OCI-LY3 (cell line): ENCODE measurements around the gene FNDC10.

Source experiments
- H2AFZ ChIP-seq: fragments of 200-600, 300-600 bp; shearing (Covaris generic); 2 replicates; pipeline ENCODE4 v1.6.0; 2014; ENCODE audit warnings: antibody characterized with exemption, low read depth, low read length
- H3K27ac ChIP-seq: fragments of 200-600, 300-600 bp; sonication (generic); 2 replicates; pipeline ENCODE4 v1.5.1; 2014; ENCODE audit warnings: mild to moderate bottlenecking, low read length, moderate library complexity, mixed read lengths
- H3K27me3 ChIP-seq: fragments of 200-600, 300-600 bp; sonication (generic); 2 replicates; pipeline ENCODE4 v1.6.1; 2014; ENCODE audit warnings: low read depth, low read length, mixed read lengths
- H3K36me3 ChIP-seq: fragments of 200-600, 300-600 bp; sonication (generic); replicated peaks from 2 replicates; pipeline ENCODE3; 2014; ENCODE audit warnings: low read depth, low read length, mixed read lengths
- H3K4me1 ChIP-seq: fragments of 300-600, 200-600 bp; sonication (generic); 2 replicates; pipeline ENCODE4 v1.6.1; 2014; ENCODE audit warnings: low read length, mixed read lengths
- H3K4me2 ChIP-seq: fragments of 200-600, 300-600 bp; sonication (generic); 2 replicates; pipeline ENCODE4 v1.6.1; 2014; ENCODE audit warnings: low read length, mixed read lengths
- H3K4me3 ChIP-seq: fragments of 300-600, 200-600 bp; sonication (generic); 2 replicates; pipeline ENCODE4 v1.5.1; 2014; ENCODE audit warnings: antibody characterized with exemption, mild to moderate bottlenecking, low read length, moderate library complexity
- H3K79me2 ChIP-seq: fragments of 300-600, 200-600 bp; shearing (Covaris generic); 2 replicates; pipeline ENCODE4 v1.6.1; 2014; ENCODE audit warnings: mild to moderate bottlenecking, low read length, mixed read lengths
- H3K9ac ChIP-seq: fragments of 300-600, 200-600 bp; shearing (Covaris generic); 2 replicates; pipeline ENCODE4 v1.6.0; 2014; ENCODE audit warnings: mild to moderate bottlenecking, low read length, moderate library complexity
- H3K9me3 ChIP-seq: fragments of 200-600, 300-600 bp; shearing (Covaris generic); 2 replicates; pipeline ENCODE4 v1.6.1; 2014; ENCODE audit warnings: low read length, mixed read lengths; ENCODE audit not compliant: insufficient read depth
- H4K20me1 ChIP-seq: fragments of 200-600, 300-600 bp; sonication (generic); 2 replicates; pipeline ENCODE4 v1.6.1; 2016; ENCODE audit warnings: low read length, mixed read lengths; ENCODE audit not compliant: insufficient read depth
- EZH2phosphoT487 ChIP-seq: fragments of 200-600 bp; shearing (Covaris generic); IDR thresholded peaks from 2 replicates; pipeline ENCODE4 v1.6.1; 2018; ENCODE audit warnings: antibody characterized with exemption, mixed run types, low read depth
- TF ChIP-seq, protein P1 (sequence below): fragments of 200-600, 300-600 bp; sonication (generic); IDR thresholded peaks from 2 replicates; pipeline ENCODE4 v1.5.1; 2014; ENCODE audit warnings: antibody characterized with exemption, low read length, low read depth

Gene FNDC10

GRCh38 chr1:1630965-1631781 lies 31.2 kb upstream of the FNDC10 start:
- no peaks in the 10 kb centered on the region for H3K27me3 ChIP-seq
- no peaks in the 10 kb centered on the region for H3K9me3 ChIP-seq
- no peak for TF ChIP-seq EZH2phosphoT487
- TF ChIP-seq, protein P1, sequence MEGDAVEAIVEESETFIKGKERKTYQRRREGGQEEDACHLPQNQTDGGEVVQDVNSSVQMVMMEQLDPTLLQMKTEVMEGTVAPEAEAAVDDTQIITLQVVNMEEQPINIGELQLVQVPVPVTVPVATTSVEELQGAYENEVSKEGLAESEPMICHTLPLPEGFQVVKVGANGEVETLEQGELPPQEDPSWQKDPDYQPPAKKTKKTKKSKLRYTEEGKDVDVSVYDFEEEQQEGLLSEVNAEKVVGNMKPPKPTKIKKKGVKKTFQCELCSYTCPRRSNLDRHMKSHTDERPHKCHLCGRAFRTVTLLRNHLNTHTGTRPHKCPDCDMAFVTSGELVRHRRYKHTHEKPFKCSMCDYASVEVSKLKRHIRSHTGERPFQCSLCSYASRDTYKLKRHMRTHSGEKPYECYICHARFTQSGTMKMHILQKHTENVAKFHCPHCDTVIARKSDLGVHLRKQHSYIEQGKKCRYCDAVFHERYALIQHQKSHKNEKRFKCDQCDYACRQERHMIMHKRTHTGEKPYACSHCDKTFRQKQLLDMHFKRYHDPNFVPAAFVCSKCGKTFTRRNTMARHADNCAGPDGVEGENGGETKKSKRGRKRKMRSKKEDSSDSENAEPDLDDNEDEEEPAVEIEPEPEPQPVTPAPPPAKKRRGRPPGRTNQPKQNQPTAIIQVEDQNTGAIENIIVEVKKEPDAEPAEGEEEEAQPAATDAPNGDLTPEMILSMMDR = no peak
- no peaks in the 10 kb centered on the region for H4K20me1 ChIP-seq
- no peak overlapping the region for H3K9ac ChIP-seq
- H3K4me1 ChIP-seq = peaks cover 4% of the 10 kb centered on the region; the same call in 1 of the 2 replicates
- no peak overlapping the region for H3K4me3 ChIP-seq
- H2AFZ ChIP-seq = no peak overlapping the region
- no peak overlapping the region for H3K27ac ChIP-seq
- H3K36me3 ChIP-seq = no peaks in the 10 kb centered on the region
- H3K4me2 ChIP-seq = peak overlapping the region; percentile 67; the same call in 1 of the 2 replicates
- no peaks in the 10 kb centered on the region for H3K79me2 ChIP-seq

DNA sequence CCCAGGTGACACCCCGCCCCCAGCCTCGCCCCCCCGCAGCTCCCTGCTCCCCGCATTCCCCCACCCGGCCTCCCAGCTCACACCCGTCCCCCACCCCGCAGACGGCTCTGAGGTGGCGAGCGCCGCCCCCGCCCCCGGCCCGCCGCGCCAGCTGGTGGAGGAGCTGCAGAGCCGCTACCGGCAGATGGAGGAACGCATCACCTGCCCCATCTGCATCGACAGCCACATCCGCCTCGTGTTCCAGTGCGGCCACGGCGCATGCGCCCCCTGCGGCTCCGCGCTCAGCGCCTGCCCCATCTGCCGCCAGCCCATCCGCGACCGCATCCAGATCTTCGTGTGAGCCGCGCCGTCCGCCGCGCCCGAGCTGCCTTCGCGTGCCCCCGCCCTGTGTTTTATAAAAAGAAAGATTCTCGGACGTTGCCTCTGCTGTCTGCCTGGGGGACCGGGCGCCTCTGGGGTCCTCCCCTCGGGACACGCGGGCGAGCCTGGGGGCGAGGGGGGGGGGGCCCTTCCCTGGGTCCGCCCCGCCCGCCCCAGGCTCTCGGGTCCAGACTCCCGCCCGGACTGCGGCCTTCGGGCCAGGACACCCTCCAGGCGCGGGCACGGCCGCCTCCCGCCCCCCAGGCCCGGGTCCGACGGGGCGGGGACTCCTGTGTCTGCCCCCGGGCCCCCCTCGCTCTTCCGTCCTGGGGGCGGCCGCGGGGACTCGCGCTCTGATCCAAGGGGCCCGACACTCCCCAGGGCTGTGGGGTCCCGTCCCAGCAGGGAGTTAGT lies 30.4 kb upstream of the FNDC10 start:
- no peak overlapping the region for H2AFZ ChIP-seq
- H3K4me2 ChIP-seq = peak overlapping the region; percentile 67
- H3K9ac ChIP-seq = peak overlapping the region; percentile 14; the same call in 1 of the 2 replicates

DNA sequence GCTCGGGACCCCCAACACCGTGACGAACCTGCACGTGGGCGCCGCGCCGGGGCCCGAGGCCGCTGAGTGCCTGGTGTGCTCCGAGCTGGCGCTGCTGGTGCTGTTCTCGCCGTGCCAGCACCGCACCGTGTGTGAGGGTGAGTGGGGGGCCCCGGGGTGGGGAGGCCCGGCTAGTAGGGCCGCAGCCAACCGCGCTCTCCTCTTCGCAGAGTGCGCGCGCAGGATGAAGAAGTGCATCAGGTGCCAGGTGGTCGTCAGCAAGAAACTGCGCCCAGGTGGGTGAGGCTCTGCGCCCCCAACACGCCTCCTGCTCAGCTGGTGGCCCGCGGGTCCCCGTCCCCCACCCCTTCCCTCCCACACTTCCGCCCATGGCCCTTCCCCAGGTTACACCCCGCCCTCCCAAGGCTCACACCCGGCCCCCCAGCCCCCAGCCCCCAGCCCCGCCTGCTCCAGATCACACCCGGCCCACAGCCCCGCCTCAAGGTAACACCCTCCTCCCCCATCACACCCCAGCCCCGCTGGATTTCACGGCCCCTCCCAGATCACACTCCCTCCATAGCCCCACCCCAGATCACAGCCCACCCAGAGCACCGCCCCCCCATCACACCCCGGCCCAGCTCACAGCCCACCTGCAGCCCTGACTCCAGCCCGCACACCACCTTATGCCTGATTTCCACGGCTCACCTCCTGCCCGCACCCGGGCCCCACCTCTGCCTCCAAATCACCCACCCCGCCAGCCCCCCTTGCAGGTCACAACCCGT lies 29.7 kb upstream of the FNDC10 start:
- Histone ChIP-seq H3K9me3 (no peaks in the 10 kb centered on the region), H3K27ac (peak overlapping the region; percentile 30; the same call in 1 of the 2 replicates), H2AFZ (no peak overlapping the region), H3K27me3 (no peaks in the 10 kb centered on the region), H3K79me2 (no peaks in the 10 kb centered on the region), H3K4me1 (peaks cover 4% of the 10 kb centered on the region; the same call in 1 of the 2 replicates), H3K4me2 (peak overlapping the region; percentile 67), H3K9ac (peak overlapping the region; percentile 69), H3K4me3 (peak overlapping the region; percentile 77), H4K20me1 (no peaks in the 10 kb centered on the region), H3K36me3 (no peaks in the 10 kb centered on the region)
- no peak for TF ChIP-seq EZH2phosphoT487
- TF ChIP-seq, protein P1 = no peak

More for the DNA sequence above, 30.4 kb upstream of the FNDC10 start:
- TF ChIP-seq, protein P1 = no peak
- TF ChIP-seq EZH2phosphoT487 = no peak
- no peaks in the 10 kb centered on the region for H4K20me1 ChIP-seq
- no peaks in the 10 kb centered on the region for H3K79me2 ChIP-seq
- no peaks in the 10 kb centered on the region for H3K27me3 ChIP-seq
- peak overlapping the region; percentile 67 for H3K4me3 ChIP-seq
- H3K4me1 ChIP-seq = peaks cover 4% of the 10 kb centered on the region; the same call in 1 of the 2 replicates
- peak overlapping the region; percentile 32; the same call in 1 of the 2 replicates for H3K27ac ChIP-seq
- no peaks in the 10 kb centered on the region for H3K36me3 ChIP-seq
- H3K9me3 ChIP-seq = no peaks in the 10 kb centered on the region
